Measurements from ENCODE around the gene CLSTN1.

DNA sequence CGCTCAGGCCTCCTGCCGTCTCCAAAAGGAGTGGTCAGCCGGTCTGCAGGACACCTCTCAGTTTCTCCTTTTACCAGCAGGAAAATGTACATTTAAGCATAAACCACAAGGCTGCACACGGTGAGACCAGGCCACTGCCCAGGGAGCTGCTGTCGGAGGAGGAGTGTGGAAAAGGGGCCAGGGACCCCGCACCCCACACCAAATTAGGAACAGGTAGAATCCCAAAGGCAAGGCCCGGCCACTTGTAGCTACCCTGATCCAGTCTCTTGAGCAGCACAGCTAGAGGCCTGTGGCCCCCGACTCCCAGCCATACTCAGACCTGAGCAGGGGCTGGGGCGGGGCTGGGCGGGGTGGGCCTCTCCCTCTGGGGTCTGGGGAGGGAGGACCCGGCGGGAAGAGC is 94.2 kb downstream of the CLSTN1 start:
- no peak for TF ChIP-seq CHD1 (IDR thresholded peaks at IDR 0.05; ENCODE audit: low read depth, low read length)
- TF ChIP-seq, protein P1, sequence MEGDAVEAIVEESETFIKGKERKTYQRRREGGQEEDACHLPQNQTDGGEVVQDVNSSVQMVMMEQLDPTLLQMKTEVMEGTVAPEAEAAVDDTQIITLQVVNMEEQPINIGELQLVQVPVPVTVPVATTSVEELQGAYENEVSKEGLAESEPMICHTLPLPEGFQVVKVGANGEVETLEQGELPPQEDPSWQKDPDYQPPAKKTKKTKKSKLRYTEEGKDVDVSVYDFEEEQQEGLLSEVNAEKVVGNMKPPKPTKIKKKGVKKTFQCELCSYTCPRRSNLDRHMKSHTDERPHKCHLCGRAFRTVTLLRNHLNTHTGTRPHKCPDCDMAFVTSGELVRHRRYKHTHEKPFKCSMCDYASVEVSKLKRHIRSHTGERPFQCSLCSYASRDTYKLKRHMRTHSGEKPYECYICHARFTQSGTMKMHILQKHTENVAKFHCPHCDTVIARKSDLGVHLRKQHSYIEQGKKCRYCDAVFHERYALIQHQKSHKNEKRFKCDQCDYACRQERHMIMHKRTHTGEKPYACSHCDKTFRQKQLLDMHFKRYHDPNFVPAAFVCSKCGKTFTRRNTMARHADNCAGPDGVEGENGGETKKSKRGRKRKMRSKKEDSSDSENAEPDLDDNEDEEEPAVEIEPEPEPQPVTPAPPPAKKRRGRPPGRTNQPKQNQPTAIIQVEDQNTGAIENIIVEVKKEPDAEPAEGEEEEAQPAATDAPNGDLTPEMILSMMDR (IDR thresholded peaks at IDR 0.05; ENCODE audit: control extremely low read depth in 1 of 3, insufficient read depth in 1 of 3, low read depth in 1 of 3, low read length in 3 of 3), result no peak
- no peak for TF ChIP-seq EGR1 (IDR thresholded peaks at IDR 0.05; ENCODE audit: borderline replicate concordance, low read depth, low read length)
- TF ChIP-seq SUZ12 (IDR thresholded peaks at IDR 0.05; ENCODE audit: low read length), result no peak
- TF ChIP-seq TCF12 (IDR thresholded peaks at IDR 0.05; ENCODE audit: low read depth, low read length), result no peak
- TF ChIP-seq SP1 (IDR thresholded peaks at IDR 0.05; ENCODE audit: low read depth, low read length), result no peak
- TF ChIP-seq, protein P2, sequence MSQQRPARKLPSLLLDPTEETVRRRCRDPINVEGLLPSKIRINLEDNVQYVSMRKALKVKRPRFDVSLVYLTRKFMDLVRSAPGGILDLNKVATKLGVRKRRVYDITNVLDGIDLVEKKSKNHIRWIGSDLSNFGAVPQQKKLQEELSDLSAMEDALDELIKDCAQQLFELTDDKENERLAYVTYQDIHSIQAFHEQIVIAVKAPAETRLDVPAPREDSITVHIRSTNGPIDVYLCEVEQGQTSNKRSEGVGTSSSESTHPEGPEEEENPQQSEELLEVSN (IDR thresholded peaks at IDR 0.05), result no peak
- TF ChIP-seq HDAC2 (IDR thresholded peaks at IDR 0.05; ENCODE audit: borderline replicate concordance in 1 of 2, low read depth in 2 of 2, low read length in 2 of 2), result no peak

Measured in H1 (cell line).